Fibroblast of pulmonary artery (primary cell): ENCODE data around the gene PIGW.
A peak's percentile ranks its signal among the peaks of the same experiment; 100 is the strongest.

ENCODE experiments used
- DNase-seq: peaks from one replicate; pipeline ENCODE4 v3.0.0-alpha.2; 2010; ENCODE audit warnings: low read depth
- H3K4me3 ChIP-seq: replicated peaks from 2 replicates; pipeline ENCODE4 v1.5.1; 2011; ENCODE audit warnings: low read depth, mild to moderate bottlenecking, control low read depth, low read length, moderate library complexity
- CTCF ChIP-seq: IDR thresholded peaks from 2 replicates; pipeline ENCODE4 v1.5.1; 2011; ENCODE audit warnings: mild to moderate bottlenecking, control low read depth, low read length, inconsistent platforms; ENCODE audit errors: missing control alignments

The PIGW gene

GRCh38 chr17:36533935-36534839 lies 600 bp upstream of the PIGW start:
- peak overlapping the region; percentile 92 for H3K4me3 ChIP-seq
- peak; percentile 47 for DNase-seq
- TF ChIP-seq CTCF: peak; percentile 49

- peak overlapping the region; percentile 92 for H3K4me3 ChIP-seq
- no peak for TF ChIP-seq CTCF
- no peak for DNase-seq
Observed at GRCh38 chr17:36535669-36536081, 888 bp downstream of the PIGW start.

- TF ChIP-seq CTCF: no peak
- no peak overlapping the region for H3K4me3 ChIP-seq
- DNase-seq: no peak
Observed at GRCh38 chr17:36540696-36541095, 5.9 kb downstream of the PIGW start.

DNA sequence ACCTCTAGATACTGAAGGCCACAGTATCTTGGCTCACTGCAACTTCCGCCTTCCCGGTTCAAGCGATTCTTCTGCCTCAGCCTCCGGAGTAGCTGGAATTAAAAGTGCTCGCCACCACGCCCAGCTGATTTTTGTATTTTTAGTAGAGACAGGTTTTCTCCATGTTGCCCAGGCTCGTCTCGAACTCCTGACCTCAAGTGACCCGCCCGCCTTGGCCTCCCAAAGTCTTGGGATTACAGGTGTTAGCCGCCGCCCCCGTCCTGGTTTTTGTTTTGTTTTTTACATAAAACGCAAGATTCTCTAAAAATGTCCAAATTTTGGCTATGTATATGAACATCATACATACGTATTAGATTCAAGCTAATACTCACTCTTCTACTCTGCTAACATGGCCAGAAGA lies 8.0 kb downstream of the PIGW start:
- no peak for TF ChIP-seq CTCF
- H3K4me3 ChIP-seq: no peak overlapping the region

DNA sequence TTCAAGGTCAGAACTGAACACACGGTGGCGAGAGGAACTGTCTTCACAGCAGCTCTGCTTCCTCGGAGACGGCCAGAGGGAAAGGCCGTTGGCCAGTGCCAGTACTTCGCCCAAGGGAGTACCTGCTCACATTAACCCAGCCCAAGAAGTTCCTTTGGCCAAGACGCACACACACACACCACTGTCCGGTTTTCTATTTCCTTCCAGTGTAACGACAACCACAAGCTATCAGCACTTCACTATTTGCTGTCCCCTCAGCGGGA lies 9.2 kb downstream of the PIGW start:
- TF ChIP-seq CTCF: peak; percentile 27
- peak overlapping the region; percentile 73 for H3K4me3 ChIP-seq
- DNase-seq: peak; percentile 65

More for the DNA sequence above, 8.0 kb downstream of the PIGW start:
- no peak for DNase-seq

DNA sequence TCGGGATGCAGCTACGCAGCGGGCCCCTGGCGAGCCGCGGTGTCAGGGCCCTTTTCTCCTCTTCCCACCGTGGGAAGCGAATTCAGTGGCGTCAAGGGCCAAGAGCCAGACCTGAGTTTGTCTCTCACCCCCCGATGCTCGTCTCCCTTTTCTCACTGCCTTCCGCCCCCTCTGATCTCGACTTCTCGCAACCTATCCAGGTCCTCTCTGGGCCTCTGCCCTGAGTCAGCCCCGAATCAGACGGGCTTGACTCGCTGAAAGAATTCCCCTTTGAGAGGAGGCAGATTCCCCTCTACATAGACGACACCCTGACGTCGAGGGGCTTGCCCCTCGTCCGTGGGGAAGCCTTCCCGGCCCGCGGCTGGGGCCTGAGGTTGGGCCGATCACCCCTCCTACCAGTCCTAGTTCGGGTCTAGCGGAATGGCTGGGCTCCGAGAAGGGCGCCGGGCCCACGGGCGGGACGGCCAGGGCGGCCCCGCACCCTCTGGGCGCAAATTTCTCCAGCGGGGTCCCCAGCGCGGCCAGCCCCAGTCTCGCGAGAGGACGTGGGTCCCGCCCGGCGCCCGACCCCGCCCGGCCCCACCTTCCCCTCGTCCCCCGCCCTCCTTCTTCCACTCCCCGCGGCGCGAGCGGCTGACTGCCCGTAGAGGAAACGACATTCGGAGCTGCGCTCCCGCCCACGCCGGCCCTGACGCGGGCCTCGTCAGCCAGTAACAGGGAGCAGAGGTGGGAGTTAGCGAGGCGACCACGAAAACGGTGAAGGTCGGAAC lies 9.7 kb downstream of the PIGW start, which contains the start of gene GGNBP2:
GGNBP2 (plus strand) TSS at position 613 of the 770 bp plus-strand sequence. CDS start 806 bp downstream, outside the sequence.
- H3K4me3 ChIP-seq: peak within 1 kb of the TSS; percentile 73
- no peak for TF ChIP-seq CTCF
- peak; percentile 94 for DNase-seq
